ENCODE data around the gene TMEM38B. TPM values are rescaled to one million over a fixed set of nuclear protein-coding genes. Genes with fewer than 3 reads are reported as not detected.

The TMEM38B gene
- total and polyA plus RNA-seq, 2 of the 8 experiments (the other 6 are each of a cell fraction or from before 2014, with no cell fraction given), result 10.6 to 12.4 TPM

GRCh38 chr9:105711867-105712266 is 17.5 kb downstream of the TMEM38B start (continued):
- TF ChIP-seq GTF2F1 (IDR thresholded peaks at IDR 0.05; ENCODE audit: borderline replicate concordance, low read depth, low read length) (no peak), SAP30 (IDR thresholded peaks at IDR 0.05; ENCODE audit: insufficient read depth, insufficient replicate concordance, low read length) (no peak), JUND (IDR thresholded peaks at IDR 0.05; ENCODE audit: low read length) (no peak), POLR2AphosphoS5 (IDR thresholded peaks at IDR 0.05; ENCODE audit: low read depth, low read length) (no peak), SP2 (IDR thresholded peaks at IDR 0.05; ENCODE audit: low read length) (no peak)
- TF ChIP-seq, protein P1, sequence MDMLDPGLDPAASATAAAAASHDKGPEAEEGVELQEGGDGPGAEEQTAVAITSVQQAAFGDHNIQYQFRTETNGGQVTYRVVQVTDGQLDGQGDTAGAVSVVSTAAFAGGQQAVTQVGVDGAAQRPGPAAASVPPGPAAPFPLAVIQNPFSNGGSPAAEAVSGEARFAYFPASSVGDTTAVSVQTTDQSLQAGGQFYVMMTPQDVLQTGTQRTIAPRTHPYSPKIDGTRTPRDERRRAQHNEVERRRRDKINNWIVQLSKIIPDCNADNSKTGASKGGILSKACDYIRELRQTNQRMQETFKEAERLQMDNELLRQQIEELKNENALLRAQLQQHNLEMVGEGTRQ (IDR thresholded peaks at IDR 0.05; ENCODE audit: low read length), result no peak
